ENCODE results near the gene KRT77.
"Not testable (repeated sequence)": the region's sequence is repeated elsewhere in the genome, so short reads cannot be mapped to it uniquely, and the experiment has no call there.

The KRT77 gene

GRCh38 chr12:52722680-52723079 is 19.4 kb upstream of the KRT77 start:
- DNase-seq (ENCODE audit: low read depth), result no peak

DNA sequence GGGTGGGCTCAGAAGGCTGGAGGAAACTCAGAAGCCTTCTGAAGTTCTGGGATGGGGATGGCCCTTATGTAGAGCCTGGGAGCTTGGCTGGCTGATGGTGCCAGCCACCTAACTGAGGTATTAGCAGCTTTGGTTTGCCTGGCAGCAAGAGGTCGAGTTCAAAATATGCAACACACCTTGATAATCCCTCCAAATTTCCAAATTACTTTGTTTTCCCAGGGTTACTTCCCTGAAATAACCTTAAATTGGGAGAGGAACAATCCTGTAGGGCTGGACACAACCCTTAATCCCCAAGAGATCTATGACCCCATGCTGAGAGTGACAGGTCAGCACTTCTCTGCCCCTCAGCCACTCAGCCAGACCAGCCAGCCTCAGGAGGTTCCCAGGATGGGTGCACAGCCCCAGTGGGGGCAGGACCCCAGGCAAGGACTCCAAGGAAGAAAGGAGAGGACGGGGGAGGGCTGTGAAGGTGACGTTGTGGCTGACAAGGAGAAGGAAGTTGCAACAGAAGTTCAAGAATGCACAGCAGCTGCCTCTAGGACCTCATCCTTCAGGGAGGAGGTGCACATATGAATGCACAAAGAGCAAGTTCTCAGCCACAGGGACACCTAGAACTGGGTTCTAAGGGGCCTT is 18.6 kb upstream of the KRT77 start:
- no peak for DNase-seq (ENCODE audit: low read depth)

- peak; percentile 52 for DNase-seq (ENCODE audit: low read depth)
Observed at GRCh38 chr12:52720365-52720886, 17.1 kb upstream of the KRT77 start.

DNA sequence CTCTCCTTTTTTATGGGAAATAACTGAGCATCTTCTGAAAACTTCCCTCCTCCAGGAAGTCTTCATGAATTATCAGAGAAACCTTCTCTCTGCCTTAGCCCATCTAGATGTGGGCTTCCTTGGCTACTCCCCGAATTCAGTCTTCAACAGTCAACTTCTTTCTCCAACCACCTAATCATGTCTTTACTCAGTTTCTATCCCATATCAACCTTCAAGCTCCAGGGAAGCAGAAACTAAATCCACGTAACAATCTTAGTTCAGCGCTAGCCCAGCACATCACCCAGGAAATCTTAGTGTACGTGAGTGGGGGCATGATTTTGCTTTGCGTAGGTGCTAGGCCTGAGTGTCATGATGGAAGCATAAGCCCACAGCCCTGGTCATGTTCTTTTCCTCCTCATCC is 12.7 kb upstream of the KRT77 start:
- DNase-seq (ENCODE audit: low read depth), result no peak

GRCh38 chr12:52715416-52715815 is 12.1 kb upstream of the KRT77 start:
- DNase-seq (ENCODE audit: low read depth), result peak; percentile 10

DNA sequence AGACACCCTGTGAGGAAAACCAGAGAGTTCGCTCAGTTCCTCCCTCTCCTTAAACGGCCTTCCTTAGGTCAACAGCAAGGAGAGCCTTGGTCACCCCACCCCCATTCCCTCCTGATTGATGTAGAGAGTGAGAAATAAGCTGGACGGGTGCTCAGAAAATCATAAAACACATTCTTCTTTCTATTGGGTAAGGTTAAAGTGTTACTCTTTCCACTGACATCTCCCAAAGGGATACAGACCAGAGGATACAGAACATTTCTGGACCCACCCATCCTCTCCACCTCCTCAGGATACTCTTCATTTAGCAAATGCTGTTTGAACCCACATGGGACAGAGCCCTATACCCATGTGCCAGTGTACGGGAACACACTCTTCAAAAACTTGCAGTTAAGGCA is 11.6 kb upstream of the KRT77 start:
- no peak for DNase-seq (ENCODE audit: low read depth)

DNA sequence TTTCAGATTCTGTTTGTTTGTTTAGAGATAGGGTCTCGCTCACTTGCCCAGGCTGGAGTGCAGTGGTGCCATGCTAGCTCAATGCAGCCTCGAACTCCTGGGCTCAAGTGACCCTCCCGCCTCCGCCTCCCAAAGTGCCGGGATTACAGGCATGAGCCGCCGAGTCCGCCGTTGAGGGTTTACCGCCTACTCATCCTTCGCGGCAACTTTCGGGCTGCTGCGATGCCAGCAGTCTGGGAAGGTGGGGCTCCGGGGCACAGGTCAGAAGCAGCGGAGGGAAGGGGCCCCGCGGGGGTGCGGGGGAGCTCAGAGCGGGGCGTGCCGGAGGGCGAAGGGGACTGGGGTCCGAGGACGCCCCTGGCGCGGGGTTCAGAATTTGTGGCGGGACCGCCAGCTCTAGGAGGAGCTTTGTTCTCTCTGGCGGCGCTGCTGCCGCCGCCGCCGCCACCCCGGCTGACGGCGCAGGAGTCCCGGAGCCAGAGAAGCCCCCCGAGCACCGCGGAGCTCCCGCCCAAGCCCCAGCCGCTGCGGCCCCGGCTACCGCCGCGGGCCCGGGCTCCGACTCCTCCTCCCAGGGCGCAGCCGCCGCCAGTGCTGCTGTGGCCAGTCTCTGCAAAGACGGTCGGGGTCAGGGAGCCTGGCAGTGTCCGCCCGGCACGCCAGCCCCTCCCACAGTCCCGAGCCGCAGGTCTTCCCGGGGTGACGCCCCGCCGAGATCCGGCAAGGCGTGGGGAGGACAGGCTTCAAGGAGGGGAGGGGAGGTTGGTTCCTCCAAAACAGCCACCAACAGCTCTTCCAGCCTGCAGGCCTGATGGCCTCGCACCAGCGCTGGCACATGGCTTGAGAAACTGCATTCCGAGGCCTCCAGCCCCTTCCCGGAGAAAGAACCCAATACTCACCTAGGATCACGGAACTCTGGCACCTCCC is 10.9 kb upstream of the KRT77 start:
- DNase-seq (ENCODE audit: low read depth), result no peak

DNA sequence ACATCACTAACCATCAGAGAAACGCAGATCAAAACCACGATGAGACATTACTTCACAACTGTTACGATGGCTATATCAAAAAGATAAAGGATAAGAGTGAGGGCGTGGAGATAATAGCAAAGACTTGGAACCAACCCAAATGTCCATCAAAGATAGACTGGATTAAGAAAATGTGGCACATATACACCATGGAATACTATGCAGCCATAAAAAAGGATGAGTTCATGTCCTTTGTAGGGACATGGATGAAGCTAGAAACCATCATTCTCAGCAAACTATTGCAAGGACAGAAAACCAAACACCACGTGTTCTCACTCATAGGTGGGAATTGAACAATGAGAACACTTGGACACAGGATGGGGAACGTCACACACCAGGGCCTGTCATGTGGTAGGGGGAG is 8.8 kb upstream of the KRT77 start:
- DNase-seq (ENCODE audit: low read depth), result not testable (repeated sequence)

- DNase-seq (ENCODE audit: low read depth), result no peak
Observed at GRCh38 chr12:52710730-52711129, 7.4 kb upstream of the KRT77 start.

GRCh38 chr12:52708010-52708409 is 4.7 kb upstream of the KRT77 start:
- DNase-seq (ENCODE audit: low read depth), result no peak

DNA sequence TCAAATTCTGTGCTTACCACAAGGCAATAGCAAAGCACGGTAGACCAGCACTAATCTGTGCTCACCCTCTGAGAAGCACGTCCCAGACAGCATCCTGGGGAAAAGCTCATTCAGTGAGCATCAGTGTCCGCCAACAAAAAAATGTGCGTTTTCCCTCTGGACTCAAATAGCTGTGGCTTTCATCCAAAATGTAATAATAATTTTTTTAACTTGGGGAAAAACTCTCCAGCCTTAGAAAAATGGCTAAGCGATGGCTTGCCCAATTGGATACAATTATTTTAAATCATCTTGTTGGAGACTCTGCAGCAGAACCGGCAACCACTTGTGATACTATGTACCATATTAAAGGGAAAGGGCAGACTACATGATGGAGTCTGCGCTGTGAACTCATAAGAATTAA is 1.1 kb upstream of the KRT77 start:
- no peak for DNase-seq (ENCODE audit: low read depth)

DNA sequence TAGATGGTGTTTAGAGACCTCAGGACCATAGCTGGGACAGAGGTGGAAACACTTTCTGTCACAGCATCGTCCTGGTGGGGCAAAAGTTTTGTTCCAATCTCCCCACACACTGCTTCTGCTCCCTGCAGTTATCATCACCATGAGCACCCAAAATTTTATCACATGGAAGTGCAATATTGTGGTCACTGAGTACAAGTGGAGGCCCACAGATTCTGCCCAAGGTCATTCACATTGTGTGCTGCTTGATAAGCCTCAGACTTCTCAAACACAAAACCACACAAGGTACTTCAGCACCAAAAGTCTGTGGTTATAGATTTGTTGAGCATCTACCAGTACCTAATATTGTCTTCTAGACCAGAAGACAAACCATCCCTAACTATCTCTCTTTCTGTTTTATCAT is 554 bp upstream of the KRT77 start:
- DNase-seq (ENCODE audit: low read depth), result no peak

DNA sequence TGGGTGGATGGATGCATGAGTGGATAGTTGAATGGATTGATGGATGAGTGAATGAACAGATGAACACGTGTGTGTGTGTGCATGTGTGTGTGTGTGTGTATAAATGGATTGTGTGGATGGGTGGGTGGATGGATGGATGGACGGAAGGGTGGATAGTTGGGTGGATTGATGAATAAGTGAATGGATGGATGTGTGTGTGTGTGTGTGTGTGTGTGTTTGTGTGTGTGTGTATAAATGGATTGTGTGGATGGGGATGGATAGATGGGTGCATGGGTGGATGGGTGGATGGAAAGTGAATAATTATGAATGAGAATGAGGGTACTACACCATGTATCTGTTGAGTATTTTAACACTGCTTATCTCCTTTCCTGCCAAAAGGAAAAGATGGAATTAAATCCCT is 986 bp downstream of the KRT77 start:
- DNase-seq (ENCODE audit: low read depth), result no peak

DNA sequence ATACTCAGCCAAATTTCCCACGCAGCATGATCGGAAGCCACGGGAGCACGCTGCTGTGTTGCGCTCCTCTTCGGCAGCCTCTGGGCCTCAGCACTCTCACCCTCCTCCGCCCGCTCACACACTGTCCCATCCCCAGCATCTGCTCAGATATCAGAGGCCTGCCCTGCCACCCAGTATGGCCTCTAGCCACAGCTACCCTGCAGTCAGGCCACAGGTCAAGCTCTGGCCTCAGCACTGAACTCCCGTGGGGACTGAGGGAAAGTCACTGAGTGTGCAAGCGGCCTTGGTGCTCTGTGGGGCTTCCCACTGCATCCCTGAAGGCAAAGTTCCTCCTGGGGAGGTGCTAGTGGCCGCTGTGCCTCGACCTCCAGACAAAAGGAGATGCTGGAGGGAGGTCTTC is 2.0 kb downstream of the KRT77 start:
- DNase-seq (ENCODE audit: low read depth), result no peak

GRCh38 chr12:52699960-52700359 is 3.4 kb downstream of the KRT77 start:
- no peak for DNase-seq (ENCODE audit: low read depth)

DNA sequence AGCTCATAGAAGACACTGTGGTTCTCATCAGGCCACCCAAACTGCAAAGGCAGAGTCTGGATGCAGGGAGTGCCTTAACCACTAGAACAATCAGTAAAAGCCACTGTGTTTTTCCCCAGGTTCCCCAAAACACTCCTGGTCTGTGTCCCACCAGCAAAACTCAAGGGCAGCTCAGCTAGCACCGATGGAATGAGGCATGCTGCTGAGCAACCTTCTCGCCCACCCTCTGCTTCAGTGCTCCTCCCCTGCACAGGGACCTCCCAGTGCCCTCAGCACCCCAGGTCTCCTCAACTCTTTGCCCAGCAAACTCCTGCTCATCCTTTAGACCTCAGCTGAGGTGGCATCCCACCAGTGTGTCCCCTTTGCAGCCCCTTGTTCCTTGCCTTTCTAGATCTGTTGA is 4.0 kb downstream of the KRT77 start:
- DNase-seq (ENCODE audit: low read depth), result no peak

DNA sequence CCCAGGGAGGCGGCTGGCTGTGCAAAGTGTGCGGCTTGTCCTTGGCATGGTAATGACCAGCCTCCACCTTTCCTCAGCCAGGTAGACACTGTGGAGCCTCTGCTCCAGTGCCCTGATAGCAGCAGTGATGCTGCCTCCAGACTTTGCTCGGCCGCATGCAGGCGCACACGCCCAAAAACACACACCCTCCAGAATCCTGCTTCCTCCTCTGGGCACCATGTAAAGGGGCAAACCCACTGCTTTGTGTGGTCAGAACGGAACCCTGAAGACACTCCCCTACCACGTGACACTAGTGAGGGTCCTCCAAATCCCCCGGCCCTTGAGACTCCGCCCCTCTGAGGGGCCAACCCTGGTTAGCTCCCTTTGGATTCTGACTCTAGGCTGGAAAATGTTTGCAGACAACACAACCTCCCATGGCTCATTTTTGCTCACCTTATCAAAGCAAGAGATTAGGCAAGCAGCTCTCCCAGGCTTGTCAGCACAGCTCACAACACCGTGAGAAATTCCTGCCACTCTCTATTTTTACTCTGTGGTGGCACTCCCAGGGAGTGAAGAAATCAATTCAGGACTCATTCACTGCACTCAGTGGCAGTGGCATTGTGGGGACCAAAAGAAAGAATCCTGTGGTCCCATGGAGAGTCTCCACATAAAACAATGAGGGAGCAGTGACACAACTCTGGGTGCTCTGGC is 4.5 kb downstream of the KRT77 start:
- DNase-seq (ENCODE audit: low read depth), result no peak

DNA sequence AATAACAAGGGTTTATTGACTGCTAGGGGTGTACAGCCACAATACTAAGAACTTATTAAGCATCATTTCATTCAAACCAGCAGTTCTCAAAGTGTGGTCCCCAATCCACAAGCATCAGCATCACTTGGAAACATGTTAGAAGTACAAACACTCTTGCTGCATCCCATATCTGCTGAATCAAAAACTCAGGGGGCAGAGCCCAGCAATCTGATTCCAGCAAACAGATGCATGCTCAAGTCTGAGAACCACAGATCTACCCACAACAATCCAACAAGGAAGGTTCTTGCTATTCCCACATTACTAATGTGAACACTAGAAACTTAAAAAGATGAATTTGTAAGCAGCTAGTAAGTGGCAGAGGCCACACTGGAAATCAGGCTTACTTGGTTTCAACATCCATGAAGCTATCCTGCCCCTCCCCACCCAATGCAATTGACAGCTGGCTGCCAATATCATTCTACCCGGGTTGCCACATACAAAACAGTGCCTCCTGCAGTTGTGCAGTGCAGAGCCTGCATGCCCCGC is 6.2 kb downstream of the KRT77 start:
- no peak for DNase-seq (ENCODE audit: low read depth)

GRCh38 chr12:52696588-52696987 is 6.7 kb downstream of the KRT77 start:
- DNase-seq (ENCODE audit: low read depth), result no peak

- DNase-seq (ENCODE audit: low read depth), result no peak
Observed at GRCh38 chr12:52695039-52695438, 8.3 kb downstream of the KRT77 start.

GRCh38 chr12:52694151-52694550 is 9.2 kb downstream of the KRT77 start:
- no peak for DNase-seq (ENCODE audit: low read depth)

GRCh38 chr12:52693261-52693660 is 10.1 kb downstream of the KRT77 start:
- DNase-seq (ENCODE audit: low read depth), result no peak

GRCh38 chr12:52692254-52692653 is 11.1 kb downstream of the KRT77 start:
- DNase-seq (ENCODE audit: low read depth), result peak; percentile 48
